Activated CD8-positive, alpha-beta memory T cell treated with anti-CD3 and anti-CD28 coated beads for 24 hours (primary cell): ENCODE results near the gene PPP1R8.

Experiments
- DNase-seq: peaks from one replicate; pipeline ENCODE4 v3.0.0-alpha.2; 2020

PPP1R8 gene

DNA sequence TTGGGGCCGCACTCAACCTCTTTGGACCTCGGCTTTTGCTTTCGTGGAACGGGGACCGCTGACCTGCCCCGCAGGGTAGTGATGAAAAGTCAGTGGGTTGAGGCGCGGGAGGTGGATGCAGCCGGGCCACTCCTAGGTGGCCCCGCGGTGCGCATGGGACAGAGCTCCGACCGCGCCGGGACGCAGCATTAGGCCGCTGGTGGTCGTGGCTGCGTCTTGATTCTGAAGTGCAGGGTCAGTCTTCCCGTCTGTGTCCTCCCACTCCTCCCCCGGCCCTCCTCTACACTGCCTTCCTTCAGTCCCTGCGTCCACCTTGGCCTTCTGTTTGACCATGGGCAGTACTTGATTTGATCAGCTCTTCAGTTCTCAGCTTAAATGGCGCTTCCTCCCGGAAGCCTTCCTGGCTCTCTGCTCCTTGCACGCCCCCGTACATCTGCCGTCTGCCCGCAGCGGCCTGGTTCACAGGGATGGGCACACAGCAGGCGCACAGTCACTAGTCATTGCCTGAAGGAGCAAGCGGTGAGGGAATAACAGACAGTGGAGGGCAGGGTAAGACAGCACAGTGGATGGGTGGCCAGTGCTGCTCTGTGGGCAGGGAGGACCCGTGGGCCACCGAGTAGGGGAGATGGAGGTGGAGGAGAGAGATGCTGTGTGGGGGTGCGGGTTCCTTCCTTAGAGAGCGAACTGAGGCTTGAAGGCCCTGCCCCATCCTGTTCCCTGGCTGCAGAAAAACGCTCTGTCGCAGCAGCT lies 42.4 kb downstream of the PPP1R8 start:
- peak; percentile 74 for DNase-seq

DNA sequence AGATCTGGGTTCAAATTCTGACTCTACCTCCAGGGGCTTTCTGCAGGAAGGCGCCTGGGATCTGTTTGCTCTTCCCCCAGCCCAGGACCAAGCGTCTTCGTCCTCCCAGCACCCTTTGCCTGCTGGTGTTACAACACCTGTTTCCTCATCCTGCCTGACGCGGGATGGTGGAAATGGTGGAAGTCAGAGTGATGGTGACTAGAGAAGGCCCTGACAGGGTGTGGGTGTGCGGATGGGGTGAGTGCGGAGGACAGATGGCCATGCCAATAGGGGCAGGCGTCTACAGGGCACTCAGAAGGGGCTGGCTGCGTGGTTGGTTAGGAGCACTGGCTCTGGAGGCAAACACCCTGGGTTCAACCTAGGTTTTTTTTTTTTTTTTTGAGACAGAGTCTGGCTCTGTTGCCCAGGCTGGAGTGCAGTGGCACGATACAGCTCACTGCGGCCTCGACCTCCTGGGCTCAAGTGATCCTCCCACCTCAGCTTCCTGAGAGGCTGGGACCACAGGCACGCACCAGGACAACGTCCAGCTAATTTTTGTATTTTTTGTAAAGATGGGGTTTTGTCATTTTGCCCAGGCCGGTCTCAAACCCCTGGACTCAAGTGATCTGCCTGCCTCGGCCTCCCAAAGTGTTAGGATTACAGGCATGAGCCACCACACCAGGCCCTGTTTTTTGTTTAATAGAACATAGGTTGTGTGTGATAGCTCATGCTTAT lies 43.2 kb downstream of the PPP1R8 start:
- DNase-seq: no peak

DNA sequence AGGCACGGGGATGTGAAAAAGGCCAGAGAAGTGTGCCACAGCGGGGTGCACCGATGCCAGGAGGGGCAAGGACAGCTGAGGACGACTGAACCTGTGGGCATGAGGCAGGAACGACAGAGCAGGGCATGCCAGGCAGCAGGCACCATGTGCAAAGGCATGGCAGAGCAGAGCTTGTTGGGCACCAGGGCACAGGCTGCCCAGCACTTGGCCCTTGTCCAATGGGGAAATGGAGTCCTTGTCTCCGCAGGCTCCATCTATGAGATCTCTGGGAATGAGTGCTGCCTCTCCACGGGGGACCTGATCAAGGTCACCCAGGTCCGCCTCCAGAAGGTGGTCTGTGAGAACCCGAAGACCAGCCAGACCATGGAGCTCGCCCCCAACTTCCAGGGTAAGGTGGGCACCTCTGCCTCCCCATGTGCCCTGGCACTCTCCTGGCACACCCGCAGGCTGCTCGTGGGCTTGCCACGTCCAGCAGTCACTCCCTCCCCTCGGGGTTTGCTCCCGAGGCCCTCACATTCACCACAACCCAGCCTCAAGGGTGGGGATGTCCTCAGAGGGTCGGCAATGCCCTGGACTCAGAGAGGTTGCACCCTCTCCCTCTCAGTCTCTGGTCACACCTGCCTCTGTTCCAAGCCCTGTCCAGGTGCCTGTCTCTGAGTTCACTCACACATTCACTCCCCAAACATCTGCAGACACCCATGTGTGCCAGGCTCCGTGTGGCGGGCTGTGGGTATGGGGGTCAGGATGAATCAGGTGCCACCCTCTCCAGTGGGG lies 45.9 kb downstream of the PPP1R8 start:
- no peak for DNase-seq

DNA sequence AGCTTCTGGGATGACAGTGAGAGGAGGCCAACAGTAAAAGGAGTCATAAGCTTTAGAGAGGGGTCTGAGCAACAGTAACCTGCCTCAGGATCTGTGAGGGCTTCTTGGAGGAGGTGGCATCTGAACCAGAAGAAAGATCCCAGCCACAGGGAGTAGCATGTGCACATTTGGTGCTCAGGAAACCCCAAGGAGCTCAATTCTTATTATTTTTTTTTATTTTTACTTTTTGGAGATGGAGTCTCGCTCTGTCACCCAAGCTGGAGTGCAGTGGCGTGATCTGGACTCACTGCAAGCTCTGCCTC lies 46.5 kb downstream of the PPP1R8 start:
- no peak for DNase-seq

DNA sequence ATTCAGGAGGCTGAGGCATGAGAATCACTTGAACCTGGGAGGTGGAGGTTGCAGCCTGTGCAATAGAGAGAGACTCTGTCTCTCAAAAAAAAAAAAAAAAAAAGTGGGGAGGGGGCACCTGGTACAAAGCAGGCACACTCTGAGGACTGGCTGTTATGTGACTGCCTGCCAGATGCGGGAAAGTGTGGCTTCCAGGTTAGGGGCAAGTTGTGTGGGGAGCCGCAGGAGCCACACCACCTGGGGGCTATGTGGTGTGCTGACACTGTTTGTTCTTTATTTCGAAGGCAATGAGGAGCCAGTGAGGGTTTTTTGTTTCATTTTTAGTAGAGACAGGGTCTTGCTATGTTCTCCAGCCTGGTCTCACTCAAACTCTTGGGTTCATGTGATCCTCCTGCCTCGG lies 47.5 kb downstream of the PPP1R8 start:
- DNase-seq: no peak

DNA sequence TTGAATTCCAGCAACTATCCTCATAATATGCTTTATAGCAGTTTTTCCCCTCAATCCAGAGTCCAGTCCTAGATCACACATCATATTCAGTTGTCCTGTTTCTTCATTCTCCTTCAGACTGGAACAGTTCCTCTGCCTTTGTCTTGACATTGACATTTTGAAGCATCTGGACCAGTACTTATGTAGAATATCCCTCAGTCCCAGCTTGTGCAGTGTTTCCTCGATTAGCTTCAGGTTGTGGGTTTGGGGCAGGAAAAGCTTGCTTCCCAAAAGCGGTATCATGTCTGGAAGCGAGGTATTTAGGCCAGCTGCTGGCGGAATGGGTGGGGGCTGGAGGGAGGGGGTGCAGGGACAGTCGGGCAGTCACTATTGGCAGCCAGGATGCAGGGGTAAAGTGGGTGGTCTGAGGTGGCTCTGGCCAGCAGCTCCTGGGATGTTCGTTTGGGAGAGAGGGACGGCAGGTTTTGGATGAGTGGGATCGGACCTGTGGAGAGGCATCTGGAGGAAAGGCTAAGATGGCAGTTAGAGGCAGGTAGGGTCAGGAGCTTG lies 48.3 kb downstream of the PPP1R8 start:
- no peak for DNase-seq

DNA sequence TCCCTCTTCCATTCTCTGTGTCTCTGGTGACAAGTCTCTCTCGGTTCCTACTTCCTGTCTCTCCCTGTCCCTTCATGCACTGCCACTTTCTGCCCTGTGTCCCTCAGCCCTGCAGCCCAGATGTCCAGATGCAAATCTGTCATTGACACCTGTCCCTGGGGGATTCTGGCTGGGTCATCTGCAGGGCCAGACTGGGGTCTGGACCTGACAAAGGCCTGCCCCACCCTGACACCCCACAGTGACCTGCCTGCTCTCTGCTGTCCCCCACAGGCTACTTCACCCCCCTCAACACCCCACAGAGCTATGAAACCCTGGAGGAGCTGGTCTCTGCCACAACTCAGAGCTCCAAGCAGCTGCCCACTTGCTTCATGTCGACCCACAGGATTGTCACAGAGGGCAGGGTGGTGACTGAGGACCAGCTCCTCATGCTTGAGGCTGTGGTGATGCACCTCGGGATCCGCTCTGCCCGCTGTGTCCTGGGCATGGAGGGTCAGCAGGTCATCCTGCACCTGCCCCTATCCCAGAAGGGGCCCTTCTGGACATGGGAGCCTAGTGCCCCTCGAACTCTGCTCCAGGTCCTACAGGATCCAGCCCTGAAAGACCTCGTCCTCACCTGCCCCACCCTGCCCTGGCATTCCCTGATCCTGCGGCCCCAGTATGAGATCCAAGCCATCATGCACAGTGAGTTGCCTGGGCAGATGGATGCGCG lies 48.9 kb downstream of the PPP1R8 start:
- DNase-seq: no peak

DNA sequence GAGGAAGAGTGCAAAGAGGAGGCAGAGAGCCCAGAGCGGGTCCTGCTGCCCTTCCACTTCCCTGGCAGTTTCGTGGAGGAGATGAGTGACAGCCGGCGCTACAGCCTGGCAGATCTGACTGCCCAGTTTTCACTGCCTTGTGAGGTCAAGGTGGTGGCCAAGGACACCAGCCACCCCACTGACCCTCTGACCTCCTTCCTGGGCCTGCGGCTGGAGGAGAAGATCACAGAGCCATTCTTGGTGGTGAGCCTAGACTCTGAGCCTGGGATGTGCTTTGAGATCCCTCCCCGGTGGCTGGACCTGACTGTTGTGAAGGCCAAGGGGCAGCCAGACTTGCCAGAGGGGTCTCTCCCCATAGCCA lies 51.9 kb downstream of the PPP1R8 start:
- no peak for DNase-seq

DNA sequence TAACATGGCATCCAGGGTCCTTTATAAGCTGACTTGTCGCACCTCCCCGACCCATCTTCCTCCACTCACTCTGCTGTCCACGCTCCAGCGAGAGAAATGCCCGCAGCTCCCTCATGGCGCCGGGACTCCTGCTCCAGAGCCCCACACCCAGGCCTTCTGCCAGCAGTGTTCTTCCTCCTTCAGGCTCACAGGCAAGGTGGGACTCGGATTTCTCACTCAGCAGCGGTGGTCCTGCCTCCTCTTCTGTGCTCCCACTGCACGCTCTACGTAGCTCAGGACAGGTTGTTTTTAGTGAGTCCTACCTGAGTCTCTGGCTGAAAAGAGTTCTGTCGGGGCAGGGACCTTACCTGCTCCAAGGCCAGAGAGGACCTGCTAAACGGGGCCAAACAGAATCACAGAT lies 53.0 kb downstream of the PPP1R8 start:
- DNase-seq: no peak

DNA sequence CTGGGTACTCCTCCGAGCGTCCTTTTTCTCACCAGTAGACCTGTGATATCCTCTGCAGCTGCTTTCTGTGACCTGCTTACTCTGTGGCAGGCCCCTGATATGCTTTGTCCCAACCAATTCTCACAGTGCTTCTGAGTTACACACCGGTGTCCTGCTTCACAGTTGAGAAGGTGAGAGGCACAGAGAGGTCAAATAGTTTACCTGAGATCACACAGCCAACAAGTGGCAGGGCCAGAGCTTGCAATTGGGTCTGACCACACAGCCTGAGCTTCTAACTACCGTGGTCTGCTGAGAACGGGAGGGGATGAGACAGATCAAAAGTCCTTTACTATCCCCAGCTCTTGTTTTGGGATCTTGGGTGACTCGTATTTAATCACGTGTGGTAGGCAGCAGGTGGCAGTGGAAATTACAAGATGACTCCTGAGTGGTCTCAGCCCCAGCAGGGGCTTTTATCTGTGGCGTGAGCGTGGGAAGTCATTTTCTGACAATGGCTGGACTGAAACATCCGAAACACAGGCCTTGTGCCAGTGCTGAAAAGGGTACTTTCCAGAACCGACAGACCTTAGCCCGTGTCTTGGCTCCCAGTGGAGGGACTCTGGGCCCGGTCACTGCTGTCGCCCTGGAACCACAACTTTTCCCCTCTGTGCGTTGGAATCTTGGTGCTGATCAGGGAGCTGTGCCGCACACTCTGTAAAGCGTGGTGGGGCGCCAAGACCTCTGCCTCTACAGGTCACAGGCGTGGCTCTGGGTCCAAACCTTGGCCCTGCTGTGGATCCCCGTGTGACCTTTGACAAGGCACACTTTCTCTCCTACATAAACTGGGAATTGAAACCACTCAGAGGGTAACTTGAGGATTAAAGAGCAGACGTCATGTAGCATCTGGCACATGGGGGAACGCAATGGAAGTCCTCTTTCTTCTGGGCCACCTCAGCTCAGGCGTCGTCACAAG lies 53.7 kb downstream of the PPP1R8 start:
- DNase-seq: no peak

DNA sequence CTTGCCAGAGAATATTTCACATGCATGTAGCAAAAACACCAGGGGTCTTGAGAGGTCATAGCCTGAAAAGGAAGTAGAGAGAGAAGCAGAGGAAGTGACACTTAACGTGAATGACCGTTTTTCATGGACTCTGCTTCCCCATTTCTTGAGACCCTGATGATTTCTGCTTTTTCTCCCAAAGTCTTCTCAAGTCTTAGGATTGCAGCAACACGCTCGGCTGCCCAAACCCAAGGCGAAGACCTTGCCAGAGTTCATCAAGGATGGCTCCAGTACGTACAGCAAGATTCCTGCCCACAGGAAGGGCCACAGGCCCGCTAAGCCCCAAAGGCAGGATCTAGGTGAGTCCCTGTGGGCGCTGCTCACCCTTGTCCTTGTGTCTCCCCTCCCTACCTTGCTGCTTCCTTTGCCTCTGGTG lies 54.5 kb downstream of the PPP1R8 start:
- no peak for DNase-seq

DNA sequence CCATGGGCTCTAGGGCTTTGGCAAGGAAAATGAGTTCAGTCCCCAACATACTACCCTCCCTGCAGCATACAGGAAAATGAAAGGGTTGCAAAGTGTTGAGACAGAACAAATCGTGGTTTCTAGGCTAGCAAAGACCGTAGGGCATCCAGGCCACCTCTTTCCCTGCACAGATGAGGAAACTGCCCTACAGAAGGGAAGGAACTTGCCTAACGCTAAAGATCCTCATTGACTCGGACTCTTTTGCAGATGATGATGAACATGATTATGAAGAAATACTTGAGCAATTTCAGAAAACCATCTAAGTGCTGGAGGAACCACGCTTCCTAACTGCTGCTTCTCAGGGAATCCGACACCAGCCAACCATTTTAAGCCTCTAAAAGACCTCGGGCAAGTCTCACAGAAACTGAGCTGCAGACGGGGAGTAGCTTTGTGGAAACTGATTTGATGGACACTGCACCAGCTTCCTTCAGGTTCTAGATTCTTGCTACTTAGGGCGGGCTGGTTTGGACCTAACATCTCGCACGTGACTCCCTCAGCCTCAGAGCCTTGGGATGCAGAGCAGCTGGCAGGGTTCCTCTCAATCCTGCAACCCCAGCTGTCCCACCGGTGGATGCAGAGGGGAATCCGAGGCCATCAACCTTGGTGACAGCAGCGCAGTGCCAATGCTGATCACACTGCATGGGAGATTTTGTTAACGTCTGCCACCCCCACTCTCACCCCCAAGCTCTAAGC lies 55.2 kb downstream of the PPP1R8 start:
- no peak for DNase-seq

DNA sequence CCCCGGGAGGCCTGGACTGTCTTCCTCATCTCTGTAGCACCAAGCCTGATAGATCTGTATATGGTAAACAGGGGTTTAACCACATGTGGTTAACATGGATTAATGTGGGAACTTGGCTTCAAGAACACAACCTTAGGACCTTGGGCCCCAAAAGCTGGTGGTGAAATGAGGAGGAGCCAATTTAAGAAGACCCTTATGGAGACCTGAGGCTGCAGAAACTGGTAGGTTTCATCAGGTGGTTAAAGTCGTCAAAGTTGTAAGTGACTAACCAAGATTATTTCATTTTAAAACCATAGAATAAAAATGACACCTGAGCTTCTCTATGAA lies 55.7 kb downstream of the PPP1R8 start:
- DNase-seq: no peak

DNA sequence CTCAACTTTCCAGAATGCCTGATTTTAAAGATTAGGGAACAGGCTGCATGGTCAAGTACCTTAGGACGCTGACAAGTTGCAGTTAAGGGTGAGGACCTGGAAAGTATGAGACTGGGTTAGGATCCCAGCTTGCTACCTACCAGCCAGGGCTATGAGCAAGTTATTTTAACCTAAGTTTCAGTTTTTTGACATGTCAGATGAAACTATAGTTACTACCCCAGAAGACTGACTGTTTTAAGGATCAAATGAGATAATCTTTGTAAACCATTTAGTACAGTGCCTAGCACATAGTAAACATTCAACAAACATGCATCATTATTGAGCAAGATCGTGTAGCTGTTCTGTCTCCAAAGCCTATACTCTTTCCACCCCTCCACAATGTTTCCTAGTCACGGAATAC lies 56.2 kb downstream of the PPP1R8 start:
- DNase-seq: no peak

DNA sequence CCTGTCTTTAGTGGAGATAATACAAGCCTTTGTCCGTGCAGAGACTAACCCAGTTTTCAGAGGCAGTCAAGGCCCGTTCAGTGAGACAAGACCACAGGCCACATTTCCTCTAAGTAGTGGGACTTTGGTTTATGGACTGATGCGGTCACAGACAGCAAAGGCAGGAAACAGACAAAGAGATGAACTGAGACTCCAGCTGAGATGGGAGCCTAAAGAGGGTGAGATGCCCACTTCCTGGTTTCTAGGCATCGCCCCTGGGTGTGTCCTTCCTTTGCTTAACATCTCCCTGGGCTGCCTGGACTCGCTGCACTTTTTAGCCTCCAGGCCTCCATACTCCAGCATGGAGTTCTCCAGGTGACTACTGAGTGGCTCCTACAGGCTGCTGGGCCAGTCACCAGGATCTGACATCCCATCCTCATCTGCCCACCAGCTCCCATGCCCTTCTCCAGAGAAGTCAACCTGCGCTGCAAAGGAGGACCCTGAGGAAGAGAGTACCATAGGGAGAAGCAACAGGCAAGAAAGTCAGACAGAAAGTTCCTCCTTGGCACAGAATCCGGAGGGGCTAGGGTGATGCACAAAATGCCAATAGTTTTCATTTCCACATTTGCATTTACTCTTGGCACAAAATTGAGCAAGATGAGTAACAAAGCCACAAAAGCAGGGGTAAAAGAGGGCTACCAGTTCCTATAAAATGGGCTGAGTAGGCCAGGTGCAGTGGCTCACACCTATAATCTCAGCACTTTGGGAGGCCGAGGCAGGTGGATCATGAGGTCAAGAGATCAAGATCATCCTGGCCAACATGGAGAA lies 56.8 kb downstream of the PPP1R8 start:
- DNase-seq: no peak

DNA sequence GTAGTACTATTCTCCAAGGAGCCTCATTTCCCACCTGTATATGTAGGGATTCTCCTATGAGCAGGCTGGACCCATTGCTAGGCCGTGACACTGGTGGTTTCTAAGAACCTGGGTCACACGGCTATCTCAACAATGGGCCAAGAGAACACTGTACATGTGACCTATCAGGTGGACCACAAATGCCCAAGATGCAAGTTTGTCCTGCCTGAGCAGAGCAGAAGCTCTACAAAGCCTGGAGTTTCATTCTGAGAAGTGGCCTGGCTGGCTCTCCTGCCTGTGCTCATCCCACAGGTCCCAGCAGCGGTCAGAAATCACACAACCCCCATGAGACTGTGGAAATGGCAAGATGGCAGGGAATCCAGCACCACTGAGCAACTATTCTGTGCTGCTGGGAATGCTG lies 58.9 kb downstream of the PPP1R8 start:
- DNase-seq: no peak

DNA sequence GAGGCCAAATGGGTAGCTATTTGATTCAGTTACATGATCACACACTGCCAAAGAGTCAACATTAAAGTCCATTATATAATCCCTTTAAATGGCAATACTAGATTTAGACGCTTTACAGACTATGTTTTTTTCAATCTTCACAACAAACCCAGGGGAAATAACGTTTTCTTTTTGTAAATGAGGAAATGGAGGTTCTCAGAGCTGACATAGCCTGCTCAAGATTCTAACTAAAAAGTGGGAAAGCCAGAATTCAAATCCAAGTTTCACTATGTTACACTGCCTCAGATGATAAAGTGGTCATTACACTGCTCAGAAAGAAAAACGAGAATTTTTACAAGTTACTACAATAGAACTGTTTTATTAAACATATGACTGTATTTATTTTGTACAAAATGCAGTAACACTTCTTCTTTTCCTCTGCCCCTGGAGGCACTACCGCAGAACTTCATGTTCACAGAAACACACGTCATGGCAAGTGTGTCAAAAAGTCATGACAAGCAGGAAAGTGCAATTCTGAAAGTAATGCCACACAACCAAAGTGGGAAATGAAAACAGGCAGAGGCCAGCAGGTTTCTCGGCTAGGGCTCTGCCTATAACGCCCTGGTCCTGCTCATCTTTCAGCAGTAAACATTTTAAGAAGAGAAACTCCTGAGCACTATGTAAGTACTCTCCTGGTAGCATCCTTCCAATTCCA lies 60.8 kb downstream of the PPP1R8 start:
- no peak for DNase-seq

DNA sequence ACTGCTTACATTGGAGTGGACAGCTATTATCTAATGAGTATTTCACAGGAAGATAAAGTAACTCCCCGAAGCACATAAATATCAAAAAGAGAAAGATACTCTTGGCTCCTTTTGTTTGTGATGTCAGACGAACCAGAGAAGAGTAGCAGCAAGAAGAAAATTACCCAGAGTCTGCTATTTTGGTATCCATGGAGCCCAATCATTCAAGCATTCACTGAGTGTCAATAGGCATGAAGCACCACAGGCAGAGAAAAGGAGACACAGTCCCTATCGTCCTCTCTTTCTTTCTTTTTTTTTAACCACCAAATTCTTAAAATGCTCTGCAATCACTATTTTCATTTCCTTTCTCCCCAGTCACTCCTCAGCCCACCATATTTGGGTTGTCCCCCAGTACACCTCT lies 63.9 kb downstream of the PPP1R8 start:
- no peak for DNase-seq
